GM12878 (cell line): ENCODE results near the gene ADAMTS4. TPM values are rescaled to one million over a fixed set of nuclear protein-coding genes. Genes with fewer than 3 reads are reported as not detected.

Experiments used
- ATAC-seq: fragments of 200-7000 bp; cut with Tn5 transposase; 3 replicates; pipeline ENCODE4 v1.9.1; 2020; ENCODE audit warnings: mild to moderate bottlenecking, moderate library complexity
- BruUV-seq: library from RNA; stranded (reverse); fragments of 400-500 nt; replicated peaks from 2 replicates; lab custom pipeline; 2021; lab: Mats Ljungman, UMichigan
- CTCF ChIA-PET: fragments of 300-600 bp; sonication (Branson Sonifier 250); formaldehyde crosslinking; extraction: SDS; loops from one replicate; lab custom pipeline; 2021; ENCODE audit warnings: inconsistent platforms; lab: Yijun Ruan, JAX
- POLR2A ChIA-PET: fragments of 350-600 bp; formaldehyde crosslinking; extraction: SDS; loops from one replicate; lab custom pipeline; 2021; ENCODE audit warnings: inconsistent platforms; lab: Charles Lee
- RAD21 ChIA-PET: fragments of 300-600 bp; sonication (Branson Sonifier 250); formaldehyde crosslinking; loops from one replicate; lab custom pipeline; 2023; ENCODE audit warnings: antibody characterized with exemption; ENCODE audit not compliant: unreplicated experiment; lab: Charles Lee
- SMC1A ChIA-PET: fragments of 300-600 bp; sonication (Branson Sonifier 250); formaldehyde crosslinking; loops from one replicate; lab custom pipeline; 2023; ENCODE audit not compliant: unreplicated experiment, uncharacterized antibody; lab: Charles Lee
- DNase-seq: peaks from one replicate; pipeline ENCODE4 v3.0.0-alpha.2; 2011; ENCODE audit warnings: low read depth, low spot score
- FAIRE-seq: peaks from 3 replicates; lab custom pipeline; 2011; peaks lifted over from hg19 to GRCh38; lab: Jason Lieb, UNC
- H2AFZ ChIP-seq: 2 replicates; pipeline ENCODE4 v1.6.0; 2011; ENCODE audit warnings: low read depth, low read length, control low read depth; ENCODE audit not compliant: control insufficient read depth
- H3K27ac ChIP-seq: 2 replicates; pipeline ENCODE4 v1.5.1; 2011; ENCODE audit warnings: control low read depth; ENCODE audit not compliant: control insufficient read depth, insufficient read depth
- H3K27me3 ChIP-seq, 2 experiments: replicated peaks in 1 of 2; 2 replicates each; pipeline versions ENCODE4 v1.6.0 to v1.6.1; 2011; ENCODE audit warnings: low read length in 1 of 2; ENCODE audit not compliant: control insufficient read depth in 2 of 2, insufficient read depth in 2 of 2
- H3K36me3 ChIP-seq, 2 experiments: 2 replicates each; pipeline ENCODE4 v1.5.1; 2011; ENCODE audit warnings: low read length in 1 of 2; ENCODE audit not compliant: control insufficient read depth in 2 of 2, insufficient read depth in 2 of 2
- H3K4me1 ChIP-seq: 2 replicates; pipeline ENCODE4 v1.6.1; 2011; ENCODE audit warnings: mild to moderate bottlenecking, low read length, moderate library complexity, mixed read lengths; ENCODE audit not compliant: control insufficient read depth, insufficient read depth
- H3K4me2 ChIP-seq: 2 replicates; pipeline ENCODE4 v1.6.0; 2011; ENCODE audit warnings: control low read depth; ENCODE audit not compliant: control insufficient read depth, insufficient read depth
- H3K4me3 ChIP-seq: fragments of 200-600 bp; sonication (generic); 2 replicates; pipeline ENCODE4 v1.5.1; 2016
- H3K79me2 ChIP-seq: 2 replicates; pipeline ENCODE4 v1.6.0; 2011; ENCODE audit warnings: low read length; ENCODE audit not compliant: control insufficient read depth, insufficient read depth
- H3K9ac ChIP-seq: 2 replicates; pipeline ENCODE4 v1.8.0; 2011; ENCODE audit warnings: low read length, control low read depth, mixed read lengths; ENCODE audit not compliant: control insufficient read depth, insufficient read depth
- H3K9me3 ChIP-seq: replicated peaks from 3 replicates; pipeline ENCODE4 v1.5.1; 2011; ENCODE audit warnings: mild to moderate bottlenecking, low read length; ENCODE audit not compliant: control insufficient read depth, insufficient read depth
- H4K20me1 ChIP-seq: 2 replicates; pipeline ENCODE4 v1.6.0; 2011; ENCODE audit not compliant: control insufficient read depth, insufficient read depth
- CHD2 ChIP-seq: IDR thresholded peaks from 2 replicates; pipeline ENCODE4 v1.6.1; 2011; ENCODE audit warnings: low read depth, low read length, improper control_type of control experiment, borderline replicate concordance
- LARP7 ChIP-seq: fragments of 450-650 bp; IDR thresholded peaks from 2 replicates; pipeline ENCODE4 v1.6.1; 2017; ENCODE audit warnings: mild to moderate bottlenecking
- MLLT1 ChIP-seq: fragments of 450-650 bp; IDR thresholded peaks from 2 replicates; pipeline ENCODE4 v1.6.1; 2016; ENCODE audit warnings: mild to moderate bottlenecking
- SRF ChIP-seq, 2 experiments: IDR thresholded peaks; 2 replicates each; pipeline ENCODE4 v1.6.1; 2011; ENCODE audit warnings: low read depth in 2 of 2, low read length in 2 of 2, mild to moderate bottlenecking in 1 of 2, moderate library complexity in 1 of 2
- WGBS: methylation state at CpG from one replicate; pipeline ENCODE4 v1.1.6; 2016; ENCODE audit warnings: low lambda C conversion rate; ENCODE audit not compliant: insufficient replicate concordance, insufficient coverage; ENCODE audit errors: missing lambda C conversion rate; 5-methylcytosine and 5-hydroxymethylcytosine counted together
- in situ Hi-C: fragments of 300-500 bp; cut with MboI; formaldehyde crosslinking; loops from 9 replicates; pipeline ENCODE4 v1.14.3; 2018; ENCODE audit warnings: mixed read lengths
- intact Hi-C: fragments of 100-400 bp; cut with micrococcal nuclease; formaldehyde crosslinking; loops from one replicate; pipeline ENCODE4 v1.14.2; 2022; ENCODE audit not compliant: unreplicated experiment
- polyA plus RNA-seq, 11 experiments: library from polyadenylated mRNA; depleted of rRNA in 4 of 11; unstranded in 6 of 11; stranded (reverse) in 5 of 11; fragments of >200 nt; fragmentation: Nextera tagmentation in 4 of 11; fragmentation: Illumina TruSeq in 1 of 11; extraction: Ambion mirVana in 4 of 11; extraction: Trizol in 1 of 11; gene quantifications; 1 replicate in 1 of 11; 2 replicates in 10 of 11; pipeline versions ENCODE4 v1.2.1 to v1.2.3, GENCODE V29; 2011 to 2016; ENCODE audit warnings: inconsistent platforms in 2 of 11, missing spikeins in 2 of 11, low read depth in 1 of 11
- total RNA-seq, 4 experiments: library from RNA; depleted of rRNA in 3 of 4; stranded (reverse); fragments of >200 nt in 3 of 4; fragmentation: Illumina TruSeq in 1 of 4; extraction: Trizol in 1 of 4; gene quantifications; 2 replicates each; pipeline versions ENCODE4 v1.2.1 to v1.2.3, GENCODE V29; 2013 to 2021

ADAMTS4 gene
- total and polyA plus RNA-seq, 10 of the 15 experiments (the other 5 are each of a cell fraction or from before 2014, with no cell fraction given): 0.01 to 0.13 (median 0.05) TPM; not detected in 2

- no TSS peak for BruUV-seq
- peak overlapping the region; percentile 64 for H3K9ac ChIP-seq
- H3K27me3 ChIP-seq: no peaks in the 10 kb centered on the region
- ChIA-PET POLR2A (interaction anchor here (0.6 to 2.9 kb wide), 16 partner anchors 9 to 222 kb away, joined by 3 to 17 read pairs (median 6); partner anchors contain the start of genes ARHGAP30, B4GALT3, DEDD and NDUFS2), SMC1A (interaction anchor here (0.8 to 3.5 kb wide), 15 partner anchors 9 to 215 kb away, joined by 3 to 18 read pairs (median 6); partner anchors contain the start of genes B4GALT3, NDUFS2, TOMM40L and UFC1), CTCF (interaction anchor here (0.6 to 5.0 kb wide), 20 partner anchors 9 to 222 kb away, joined by 3 to 60 read pairs (median 6); partner anchors contain the start of genes B4GALT3, NDUFS2, TOMM40L and UFC1), RAD21 (interaction anchor here (0.5 to 4.8 kb wide), 15 partner anchors 9 to 591 kb away, joined by 3 to 34 read pairs (median 6); partner anchors contain the start of genes ARHGAP30, B4GALT3, DEDD and NDUFS2)
- no peak for TF ChIP-seq CHD2
- 0 out of 2 replicates have a peak, but pooled peaks have one; percentile 8 for TF ChIP-seq MLLT1
- peak; percentile 64; the same call in 1 of the 2 replicates for TF ChIP-seq LARP7
- no peak for TF ChIP-seq SRF (IDR thresholded peaks at IDR 0.05; ENCODE audit: low read depth in 2 of 2, low read length in 2 of 2)
- FAIRE-seq (no peak), ATAC-seq (peak; percentile 20), DNase-seq (no peak)
- H3K27ac ChIP-seq: peak overlapping the region; percentile 4
- peak overlapping the region; percentile 27 for H2AFZ ChIP-seq
- 5% methylated on average over 33 of the region's 33 CpGs for WGBS
- no peaks in the 10 kb centered on the region for H3K79me2 ChIP-seq
- H3K4me1 ChIP-seq: peaks cover 8% of the 10 kb centered on the region
- peaks cover 9 to 10% of the 10 kb centered on the region in 2 experiments for H3K36me3 ChIP-seq
- no peaks in the 10 kb centered on the region for H3K9me3 ChIP-seq
- no peaks in the 10 kb centered on the region for H4K20me1 ChIP-seq
- peak overlapping the region; percentile 99 for H3K4me2 ChIP-seq
- intact Hi-C loops (no loop called here), in situ Hi-C loops (no loop called here)
- H3K4me3 ChIP-seq: peak overlapping the region; percentile 86
Observed at GRCh38 chr1:161166669-161167548, 31.9 kb downstream of the ADAMTS4 start.
